Tibial nerve (tissue), 4 donors: ENCODE data around the gene TRIP6.

ENCODE experiments used
- EP300 ChIP-seq, 2 donors: sonication (generic); formaldehyde crosslinking; IDR thresholded peaks; one replicate each; pipeline ENCODE4 v1.6.1; 2017; ENCODE audit warnings: antibody characterized with exemption in 2 of 2, mild to moderate bottlenecking in 1 of 2
- POLR2A ChIP-seq, 2 donors: fragments of 450-650 bp; IDR thresholded peaks; one replicate each; pipeline ENCODE4 v1.6.1; 2017; ENCODE audit warnings: antibody characterized with exemption in 2 of 2, mild to moderate bottlenecking in 2 of 2, moderate library complexity in 2 of 2
- TF ChIP-seq, protein P1 (sequence below), 5 experiments: fragments of 200-600 bp in 3 of 5; fragments of 450-650 bp in 2 of 5; sonication (generic) in 3 of 5; IDR thresholded peaks; one replicate each; pipeline ENCODE4 v1.5.1; 2016 to 2019; ENCODE audit warnings: antibody characterized with exemption in 5 of 5, mild to moderate bottlenecking in 3 of 5, moderate library complexity in 2 of 5

DNA sequence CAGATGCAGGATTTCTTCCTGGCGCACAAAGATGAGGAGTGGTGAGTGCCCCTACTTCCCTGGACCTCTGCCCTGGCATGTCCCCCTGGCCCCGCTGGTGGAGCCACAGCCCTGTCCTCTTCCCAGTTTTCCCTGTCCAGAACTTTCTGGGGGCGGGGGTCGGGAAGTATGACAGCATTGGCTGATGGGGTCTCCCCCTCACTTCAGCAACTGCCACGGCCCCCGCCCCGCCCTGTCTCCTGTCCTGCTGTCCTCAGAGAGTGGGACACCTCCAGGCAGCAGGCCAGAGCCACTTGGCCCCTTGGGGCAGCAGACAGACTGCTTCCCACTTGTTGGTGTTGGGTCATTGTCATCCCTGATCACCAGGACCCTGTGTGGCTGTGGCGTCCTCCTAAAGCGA is 15.0 kb downstream of the TRIP6 start:
- TF ChIP-seq, protein P1, sequence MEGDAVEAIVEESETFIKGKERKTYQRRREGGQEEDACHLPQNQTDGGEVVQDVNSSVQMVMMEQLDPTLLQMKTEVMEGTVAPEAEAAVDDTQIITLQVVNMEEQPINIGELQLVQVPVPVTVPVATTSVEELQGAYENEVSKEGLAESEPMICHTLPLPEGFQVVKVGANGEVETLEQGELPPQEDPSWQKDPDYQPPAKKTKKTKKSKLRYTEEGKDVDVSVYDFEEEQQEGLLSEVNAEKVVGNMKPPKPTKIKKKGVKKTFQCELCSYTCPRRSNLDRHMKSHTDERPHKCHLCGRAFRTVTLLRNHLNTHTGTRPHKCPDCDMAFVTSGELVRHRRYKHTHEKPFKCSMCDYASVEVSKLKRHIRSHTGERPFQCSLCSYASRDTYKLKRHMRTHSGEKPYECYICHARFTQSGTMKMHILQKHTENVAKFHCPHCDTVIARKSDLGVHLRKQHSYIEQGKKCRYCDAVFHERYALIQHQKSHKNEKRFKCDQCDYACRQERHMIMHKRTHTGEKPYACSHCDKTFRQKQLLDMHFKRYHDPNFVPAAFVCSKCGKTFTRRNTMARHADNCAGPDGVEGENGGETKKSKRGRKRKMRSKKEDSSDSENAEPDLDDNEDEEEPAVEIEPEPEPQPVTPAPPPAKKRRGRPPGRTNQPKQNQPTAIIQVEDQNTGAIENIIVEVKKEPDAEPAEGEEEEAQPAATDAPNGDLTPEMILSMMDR (IDR thresholded peaks at IDR 0.05) = no peak
- TF ChIP-seq POLR2A (IDR thresholded peaks at IDR 0.05) (no peak), EP300 (IDR thresholded peaks at IDR 0.05) (no peak)
